Measurements from ENCODE around the gene STAC2. TPM values are rescaled to one million over a fixed set of nuclear protein-coding genes. Genes with fewer than 3 reads are reported as not detected.
"Not testable (repeated sequence)": the region's sequence is repeated elsewhere in the genome, so short reads cannot be mapped to it uniquely, and the experiment has no call there.

Gene STAC2
- polyA plus RNA-seq, 3 donors, result not detected

DNA sequence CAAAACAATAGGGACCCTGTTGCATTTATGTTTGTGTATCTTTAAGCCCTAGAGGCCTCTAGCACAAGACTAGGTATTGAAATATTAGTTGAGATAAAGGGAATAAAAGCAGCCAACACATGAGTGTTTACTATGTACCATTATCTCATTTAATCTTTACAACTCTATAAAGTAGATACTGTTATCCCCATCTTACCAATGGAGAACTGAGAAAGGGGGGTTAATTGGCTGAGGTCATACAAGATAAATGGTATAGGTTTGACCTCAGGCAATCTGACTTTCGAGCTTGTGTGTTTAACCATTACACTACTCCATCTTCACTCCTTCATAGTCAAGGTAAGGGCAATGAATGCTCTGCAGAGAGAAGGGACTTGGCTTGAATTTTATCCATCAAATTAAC lies 26.3 kb upstream of the STAC2 start:
- peaks cover 22 to 56% of the 10 kb centered on the region in 2 donors for H3K36me3 ChIP-seq (replicated peaks in 1 of 2; ENCODE audit: control insufficient read depth in 1 of 2, insufficient read depth in 2 of 2, low read length in 2 of 2)
- intact Hi-C loops (cut with micrococcal nuclease), result no loop called here
- WGBS (ENCODE audit: insufficient coverage), result no CpG with 5 or more reads among the region's 1 CpG

DNA sequence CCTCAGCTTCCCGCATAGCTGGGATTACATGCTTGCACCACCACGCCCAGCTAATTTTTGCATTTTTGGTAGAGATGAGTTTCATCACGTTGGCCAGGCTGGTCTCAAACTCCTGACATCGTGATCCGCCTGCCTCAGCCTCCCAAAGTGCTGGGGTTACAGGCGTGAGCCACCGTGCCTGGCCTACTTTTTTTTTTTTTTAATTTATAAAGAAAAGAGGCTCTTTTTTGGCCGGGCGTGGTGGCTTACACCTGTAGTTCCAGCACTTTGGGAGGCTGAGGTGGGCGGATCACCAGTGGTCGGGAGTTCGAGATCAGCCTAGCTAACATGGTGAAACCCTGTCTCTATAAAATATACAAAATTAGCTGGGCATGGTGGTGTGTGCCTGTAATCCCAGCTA lies 24.3 kb upstream of the STAC2 start:
- H3K4me3 ChIP-seq (replicated peaks in 1 of 3; ENCODE audit: low read depth in 2 of 3, low read length in 3 of 3); H3K9ac ChIP-seq (ENCODE audit: insufficient read depth, low read length, poor library complexity, severe bottlenecking); H3K27me3 ChIP-seq (ENCODE audit: control insufficient read depth in 2 of 2, insufficient read depth in 2 of 2, low read length in 2 of 2); H3K4me1 ChIP-seq (ENCODE audit: control insufficient read depth in 1 of 2, insufficient read depth in 2 of 2, low read length in 2 of 2); intact Hi-C loops (cut with micrococcal nuclease); H3K4me2 ChIP-seq (replicated peaks; ENCODE audit: extremely low read depth, low read length, poor library complexity, severe bottlenecking); H3K27me3 Mint-ChIP-seq (ENCODE audit: low read depth in 3 of 3); H2AFZ ChIP-seq (ENCODE audit: insufficient read depth, low read depth, low read length, poor library complexity, severe bottlenecking); H3K4me3 Mint-ChIP-seq; H3K79me2 ChIP-seq (ENCODE audit: insufficient read depth, low read length); H3K4me1 Mint-ChIP-seq; H3K9me3 ChIP-seq (replicated peaks in 1 of 2; ENCODE audit: control insufficient read depth in 1 of 2, insufficient read depth in 1 of 2, low read length in 2 of 2); H3K9me3 Mint-ChIP-seq; H4K20me1 ChIP-seq (ENCODE audit: insufficient read depth, low read length); H3K27ac ChIP-seq (ENCODE audit: low read depth in 1 of 2, low read length in 2 of 2); DNase-seq: not testable (repeated sequence)
- Mint-ChIP-seq H3K27ac (peak overlapping the region in 1 of 7 donors; percentile 25), H3K36me3 (peaks cover 32 to 45% of the 10 kb centered on the region in 2 donors)
- H3K36me3 ChIP-seq (replicated peaks in 1 of 2; ENCODE audit: control insufficient read depth in 1 of 2, insufficient read depth in 2 of 2, low read length in 2 of 2), result peaks cover 15 to 37% of the 10 kb centered on the region in 2 donors
- 88% methylated on average over 5 of the region's 12 CpGs for WGBS (ENCODE audit: insufficient coverage)

More for the DNA sequence above, 26.3 kb upstream of the STAC2 start:
- Histone ChIP-seq H3K4me3 (replicated peaks in 1 of 3; ENCODE audit: low read depth in 2 of 3, low read length in 3 of 3) (no peak overlapping the region), H3K9ac (ENCODE audit: insufficient read depth, low read length, poor library complexity, severe bottlenecking) (no peak overlapping the region), H4K20me1 (ENCODE audit: insufficient read depth, low read length) (no peaks in the 10 kb centered on the region), H3K79me2 (ENCODE audit: insufficient read depth, low read length) (no peaks in the 10 kb centered on the region), H3K27ac (ENCODE audit: low read depth in 1 of 2, low read length in 2 of 2) (no peak overlapping the region), H3K27me3 (ENCODE audit: control insufficient read depth in 2 of 2, insufficient read depth in 2 of 2, low read length in 2 of 2) (no peaks in the 10 kb centered on the region), H3K9me3 (replicated peaks in 1 of 2; ENCODE audit: control insufficient read depth in 1 of 2, insufficient read depth in 1 of 2, low read length in 2 of 2) (no peaks in the 10 kb centered on the region), H2AFZ (ENCODE audit: insufficient read depth, low read depth, low read length, poor library complexity, severe bottlenecking) (no peak overlapping the region), H3K4me2 (replicated peaks; ENCODE audit: extremely low read depth, low read length, poor library complexity, severe bottlenecking) (no peak overlapping the region), H3K4me1 (ENCODE audit: control insufficient read depth in 1 of 2, insufficient read depth in 2 of 2, low read length in 2 of 2) (no peaks in the 10 kb centered on the region)
- Mint-ChIP-seq H3K4me1 (no peaks in the 10 kb centered on the region), H3K27ac (no peak overlapping the region), H3K27me3 (ENCODE audit: low read depth in 3 of 3) (peaks cover 0 to 2% (median 0%) of the 10 kb centered on the region in 3 donors), H3K36me3 (peaks cover 40 to 64% of the 10 kb centered on the region in 2 donors), H3K9me3 (no peaks in the 10 kb centered on the region), H3K4me3 (no peak overlapping the region)
- no peak for DNase-seq
- TF ChIP-seq, protein P1, sequence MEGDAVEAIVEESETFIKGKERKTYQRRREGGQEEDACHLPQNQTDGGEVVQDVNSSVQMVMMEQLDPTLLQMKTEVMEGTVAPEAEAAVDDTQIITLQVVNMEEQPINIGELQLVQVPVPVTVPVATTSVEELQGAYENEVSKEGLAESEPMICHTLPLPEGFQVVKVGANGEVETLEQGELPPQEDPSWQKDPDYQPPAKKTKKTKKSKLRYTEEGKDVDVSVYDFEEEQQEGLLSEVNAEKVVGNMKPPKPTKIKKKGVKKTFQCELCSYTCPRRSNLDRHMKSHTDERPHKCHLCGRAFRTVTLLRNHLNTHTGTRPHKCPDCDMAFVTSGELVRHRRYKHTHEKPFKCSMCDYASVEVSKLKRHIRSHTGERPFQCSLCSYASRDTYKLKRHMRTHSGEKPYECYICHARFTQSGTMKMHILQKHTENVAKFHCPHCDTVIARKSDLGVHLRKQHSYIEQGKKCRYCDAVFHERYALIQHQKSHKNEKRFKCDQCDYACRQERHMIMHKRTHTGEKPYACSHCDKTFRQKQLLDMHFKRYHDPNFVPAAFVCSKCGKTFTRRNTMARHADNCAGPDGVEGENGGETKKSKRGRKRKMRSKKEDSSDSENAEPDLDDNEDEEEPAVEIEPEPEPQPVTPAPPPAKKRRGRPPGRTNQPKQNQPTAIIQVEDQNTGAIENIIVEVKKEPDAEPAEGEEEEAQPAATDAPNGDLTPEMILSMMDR (IDR thresholded peaks at IDR 0.05), result no peak

All from CD14-positive monocyte (primary cell).